ENCODE measurements around the gene KCNAB1. TPM values are rescaled to one million over a fixed set of nuclear protein-coding genes. Genes with fewer than 3 reads are reported as not detected.
A peak's percentile ranks its signal among the peaks of the same experiment; 100 is the strongest.

KCNAB1 gene
- total and polyA plus RNA-seq, 2 donors (not counting 1 experiment from before 2014, with no cell fraction given) = not detected

DNA sequence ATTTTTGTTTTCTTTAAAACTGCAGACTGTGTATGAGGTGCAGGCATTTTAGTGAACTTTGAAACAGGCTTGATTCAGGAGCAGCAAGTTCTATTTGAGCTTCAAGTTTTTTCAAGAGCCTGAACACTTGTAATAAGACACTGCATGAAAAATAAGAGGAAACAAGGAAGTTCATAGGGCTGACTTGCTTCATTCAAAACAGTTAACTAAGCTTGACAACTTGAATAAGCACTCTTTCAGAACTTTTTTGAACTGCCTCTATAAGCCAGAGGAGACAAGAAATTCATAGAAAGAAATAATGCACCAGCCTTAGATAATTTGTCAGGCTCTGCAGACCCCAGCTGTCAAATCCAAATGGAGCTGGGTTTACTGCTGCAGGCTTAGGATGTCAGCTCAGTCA lies 304.4 kb downstream of the KCNAB1 start:
- Histone ChIP-seq H3K27me3 (replicated peaks in 1 of 4; ENCODE audit: control extremely low read depth in 1 of 4, control insufficient read depth in 3 of 4, insufficient read depth in 4 of 4, low read length in 3 of 4) (peaks cover 0 to 6% (median 0%) of the 10 kb centered on the region in 4 experiments), H3K9ac (ENCODE audit: low read length) (no peak overlapping the region), H3K36me3 (replicated peaks in 1 of 2; ENCODE audit: control extremely low read depth in 1 of 2, control insufficient read depth in 1 of 2, extremely low read depth in 1 of 2, insufficient read depth in 2 of 2, low read length in 1 of 2) (no peaks in the 10 kb centered on the region), H3K9me3 (ENCODE audit: control extremely low read depth in 1 of 3, control insufficient read depth in 2 of 3, insufficient read depth in 1 of 3, low read length in 2 of 3) (no peaks in the 10 kb centered on the region), H4K20me1 (ENCODE audit: control insufficient read depth, insufficient read depth, low read length, poor library complexity, severe bottlenecking) (no peaks in the 10 kb centered on the region), H3K4me3 (ENCODE audit: control extremely low read depth in 1 of 5, extremely low read depth in 1 of 5, insufficient read depth in 1 of 5, low read depth in 2 of 5, low read length in 4 of 5) (no peak overlapping the region), H2AFZ (ENCODE audit: insufficient read depth, low read depth, low read length, poor library complexity, severe bottlenecking) (no peak overlapping the region), H3K79me2 (ENCODE audit: control insufficient read depth, insufficient read depth, low read length) (no peaks in the 10 kb centered on the region), H3K4me2 (replicated peaks; ENCODE audit: low read depth, low read length, poor library complexity, severe bottlenecking) (no peak overlapping the region), H3K27ac (ENCODE audit: low read length in 2 of 2) (no peak overlapping the region), H3K4me1 (ENCODE audit: control insufficient read depth in 2 of 2, insufficient read depth in 2 of 2, low read length in 2 of 2) (no peaks in the 10 kb centered on the region)
- ChIA-PET POLR2A (no interaction called here), CTCF (no interaction called here)
- DNase-seq (no peak), ATAC-seq (ENCODE audit: low read depth) (no peak)
- Mint-ChIP-seq H3K27ac (no peak overlapping the region), H3K4me3 (no peak overlapping the region), H3K27me3 (peaks cover 8% of the 10 kb centered on the region), H3K9me3 (ENCODE audit: insufficient read depth) (no peaks in the 10 kb centered on the region), H3K4me1 (no peaks in the 10 kb centered on the region)
- intact Hi-C loops (cut with micrococcal nuclease) = no loop called here
- TF ChIP-seq EZH2 (IDR thresholded peaks at IDR 0.05; ENCODE audit: borderline replicate concordance, insufficient read depth, low read depth, low read length, poor library complexity, severe bottlenecking) = no peak
- TF ChIP-seq, protein P1, sequence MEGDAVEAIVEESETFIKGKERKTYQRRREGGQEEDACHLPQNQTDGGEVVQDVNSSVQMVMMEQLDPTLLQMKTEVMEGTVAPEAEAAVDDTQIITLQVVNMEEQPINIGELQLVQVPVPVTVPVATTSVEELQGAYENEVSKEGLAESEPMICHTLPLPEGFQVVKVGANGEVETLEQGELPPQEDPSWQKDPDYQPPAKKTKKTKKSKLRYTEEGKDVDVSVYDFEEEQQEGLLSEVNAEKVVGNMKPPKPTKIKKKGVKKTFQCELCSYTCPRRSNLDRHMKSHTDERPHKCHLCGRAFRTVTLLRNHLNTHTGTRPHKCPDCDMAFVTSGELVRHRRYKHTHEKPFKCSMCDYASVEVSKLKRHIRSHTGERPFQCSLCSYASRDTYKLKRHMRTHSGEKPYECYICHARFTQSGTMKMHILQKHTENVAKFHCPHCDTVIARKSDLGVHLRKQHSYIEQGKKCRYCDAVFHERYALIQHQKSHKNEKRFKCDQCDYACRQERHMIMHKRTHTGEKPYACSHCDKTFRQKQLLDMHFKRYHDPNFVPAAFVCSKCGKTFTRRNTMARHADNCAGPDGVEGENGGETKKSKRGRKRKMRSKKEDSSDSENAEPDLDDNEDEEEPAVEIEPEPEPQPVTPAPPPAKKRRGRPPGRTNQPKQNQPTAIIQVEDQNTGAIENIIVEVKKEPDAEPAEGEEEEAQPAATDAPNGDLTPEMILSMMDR (IDR thresholded peaks at IDR 0.05) = no peak

DNA sequence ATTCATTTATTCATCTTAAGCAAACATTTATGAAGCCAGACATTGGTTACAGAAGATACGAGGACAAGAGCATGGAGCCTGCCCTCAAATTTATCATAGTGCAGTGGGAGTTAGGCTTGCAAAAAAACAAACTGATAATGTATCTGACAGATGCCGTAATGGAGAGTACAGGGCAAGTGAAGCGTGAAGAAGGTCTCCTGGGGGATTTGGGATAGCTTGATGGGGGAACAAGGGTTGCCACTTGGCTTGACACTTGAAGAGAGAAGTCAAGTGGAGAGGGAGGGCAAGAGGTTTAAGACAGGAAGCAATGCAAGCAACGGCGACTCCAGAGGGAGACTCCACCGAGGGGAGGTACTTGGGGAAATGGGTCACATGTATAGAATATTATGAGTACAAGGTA lies 305.3 kb downstream of the KCNAB1 start:
- CTCF ChIA-PET = interaction anchor here (1.1 kb wide), 1 partner anchor 24 kb away, joined by 3 read pairs; no protein-coding TSS in a partner anchor
- H3K4me1 Mint-ChIP-seq = no peaks in the 10 kb centered on the region
- no peaks in the 10 kb centered on the region for H4K20me1 ChIP-seq (ENCODE audit: control insufficient read depth, insufficient read depth, low read length, poor library complexity, severe bottlenecking)
- no peak for TF ChIP-seq EZH2 (IDR thresholded peaks at IDR 0.05; ENCODE audit: borderline replicate concordance, insufficient read depth, low read depth, low read length, poor library complexity, severe bottlenecking)
- TF ChIP-seq, protein P1 (IDR thresholded peaks at IDR 0.05) = no peak
- H3K36me3 ChIP-seq (replicated peaks in 1 of 2; ENCODE audit: control extremely low read depth in 1 of 2, control insufficient read depth in 1 of 2, extremely low read depth in 1 of 2, insufficient read depth in 2 of 2, low read length in 1 of 2) = no peaks in the 10 kb centered on the region
- peaks cover 0 to 6% (median 0%) of the 10 kb centered on the region in 4 experiments for H3K27me3 ChIP-seq (replicated peaks in 1 of 4; ENCODE audit: control extremely low read depth in 1 of 4, control insufficient read depth in 3 of 4, insufficient read depth in 4 of 4, low read length in 3 of 4)
- H3K4me3 ChIP-seq (ENCODE audit: control extremely low read depth in 1 of 5, extremely low read depth in 1 of 5, insufficient read depth in 1 of 5, low read depth in 2 of 5, low read length in 4 of 5) = no peak overlapping the region
- peak overlapping the region; percentile 9 for H2AFZ ChIP-seq (ENCODE audit: insufficient read depth, low read depth, low read length, poor library complexity, severe bottlenecking)
- no peaks in the 10 kb centered on the region for H3K9me3 ChIP-seq (ENCODE audit: control extremely low read depth in 1 of 3, control insufficient read depth in 2 of 3, insufficient read depth in 1 of 3, low read length in 2 of 3)
- H3K4me2 ChIP-seq (replicated peaks; ENCODE audit: low read depth, low read length, poor library complexity, severe bottlenecking) = no peak overlapping the region
- intact Hi-C loops (cut with micrococcal nuclease) = no loop called here
- H3K79me2 ChIP-seq (ENCODE audit: control insufficient read depth, insufficient read depth, low read length) = no peaks in the 10 kb centered on the region
- H3K27ac ChIP-seq (ENCODE audit: low read length in 2 of 2) = no peak overlapping the region
- no peak overlapping the region for H3K27ac Mint-ChIP-seq
- DNase-seq = no peak
- POLR2A ChIA-PET = no interaction called here
- no peak overlapping the region for H3K4me3 Mint-ChIP-seq
- ATAC-seq (ENCODE audit: low read depth) = no peak
- H3K9me3 Mint-ChIP-seq (ENCODE audit: insufficient read depth) = no peaks in the 10 kb centered on the region
- no peaks in the 10 kb centered on the region for H3K4me1 ChIP-seq (ENCODE audit: control insufficient read depth in 2 of 2, insufficient read depth in 2 of 2, low read length in 2 of 2)
- peaks cover 8% of the 10 kb centered on the region for H3K27me3 Mint-ChIP-seq
- H3K9ac ChIP-seq (ENCODE audit: low read length) = no peak overlapping the region
- 8% methylated on average over 5 of the region's 6 CpGs for WGBS (ENCODE audit: insufficient coverage)

All from B cell (primary cell).